Measurements from ENCODE around the gene MAP2K5. TPM values are rescaled to one million over a fixed set of nuclear protein-coding genes. Genes with fewer than 3 reads are reported as not detected.

MAP2K5 gene
- total RNA-seq, 2 experiments from 2014 or later = 22.2 to 27.9 TPM

DNA sequence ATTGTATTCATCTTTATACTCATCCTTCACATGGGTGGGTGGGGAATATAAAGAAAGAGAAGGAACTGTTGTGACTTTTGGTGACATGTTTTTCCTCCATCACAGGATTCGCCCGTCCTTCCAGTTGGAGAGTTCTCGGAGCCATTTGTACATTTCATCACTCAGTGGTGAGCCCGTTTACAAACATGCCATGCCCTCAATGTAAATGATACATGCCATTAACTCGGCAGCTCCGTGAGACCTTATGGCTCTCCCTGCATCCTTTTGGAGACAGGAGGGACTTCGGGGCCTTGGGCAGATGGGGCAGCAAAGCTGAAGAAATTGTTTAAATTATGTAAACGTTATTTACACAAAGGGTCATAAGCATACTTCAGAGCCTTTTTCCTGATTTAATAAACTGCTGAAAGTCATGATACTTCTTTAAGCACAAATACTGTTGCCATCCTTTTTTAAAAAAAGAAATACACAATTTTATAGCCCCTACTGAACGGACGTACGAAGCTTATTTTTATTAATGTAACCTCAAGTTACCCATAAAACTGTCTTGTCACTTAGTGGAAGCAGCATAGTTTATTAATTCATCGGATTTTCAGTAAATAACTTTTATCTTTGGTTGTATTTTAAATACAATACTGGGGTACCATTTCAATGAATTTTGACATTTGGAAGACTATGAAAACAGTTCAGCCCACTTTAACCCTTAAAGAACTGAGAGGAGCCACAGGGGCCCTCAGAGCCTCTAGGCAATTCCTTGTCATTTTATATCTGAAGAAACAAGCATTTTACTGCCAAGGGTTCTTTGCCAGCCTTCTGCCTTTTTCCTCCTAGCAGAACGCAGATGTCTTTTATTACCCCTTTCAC lies 227.2 kb downstream of the MAP2K5 start:
- no peak for ATAC-seq (ENCODE audit: poor library complexity)
- Histone ChIP-seq H3K9me3 (ENCODE audit: control insufficient read depth in 1 of 2, insufficient read depth in 1 of 2, low read length in 2 of 2) (no peaks in the 10 kb centered on the region), H3K27ac (ENCODE audit: low read depth in 1 of 2, low read length in 2 of 2) (no peak overlapping the region), H3K4me3 (ENCODE audit: low read length) (no peak overlapping the region), H3K4me1 (ENCODE audit: insufficient read depth, low read length) (no peaks in the 10 kb centered on the region), H3K36me3 (ENCODE audit: insufficient read depth, low read length) (peaks cover 7% of the 10 kb centered on the region), H3K27me3 (ENCODE audit: control insufficient read depth in 1 of 2, insufficient read depth in 2 of 2, low read length in 2 of 2) (no peaks in the 10 kb centered on the region)
- Mint-ChIP-seq H3K4me3 (no peak overlapping the region), H3K36me3 (ENCODE audit: low read depth) (peaks cover 17% of the 10 kb centered on the region), H3K9me3 (no peaks in the 10 kb centered on the region), H3K27ac (no peak overlapping the region), H3K4me1 (ENCODE audit: low read depth) (peaks cover 27% of the 10 kb centered on the region), H3K27me3 (no peaks in the 10 kb centered on the region)
- ChIA-PET CTCF (no interaction called here), POLR2A (no interaction called here)
- DNase-seq = no peak
- TF ChIP-seq, protein P1, sequence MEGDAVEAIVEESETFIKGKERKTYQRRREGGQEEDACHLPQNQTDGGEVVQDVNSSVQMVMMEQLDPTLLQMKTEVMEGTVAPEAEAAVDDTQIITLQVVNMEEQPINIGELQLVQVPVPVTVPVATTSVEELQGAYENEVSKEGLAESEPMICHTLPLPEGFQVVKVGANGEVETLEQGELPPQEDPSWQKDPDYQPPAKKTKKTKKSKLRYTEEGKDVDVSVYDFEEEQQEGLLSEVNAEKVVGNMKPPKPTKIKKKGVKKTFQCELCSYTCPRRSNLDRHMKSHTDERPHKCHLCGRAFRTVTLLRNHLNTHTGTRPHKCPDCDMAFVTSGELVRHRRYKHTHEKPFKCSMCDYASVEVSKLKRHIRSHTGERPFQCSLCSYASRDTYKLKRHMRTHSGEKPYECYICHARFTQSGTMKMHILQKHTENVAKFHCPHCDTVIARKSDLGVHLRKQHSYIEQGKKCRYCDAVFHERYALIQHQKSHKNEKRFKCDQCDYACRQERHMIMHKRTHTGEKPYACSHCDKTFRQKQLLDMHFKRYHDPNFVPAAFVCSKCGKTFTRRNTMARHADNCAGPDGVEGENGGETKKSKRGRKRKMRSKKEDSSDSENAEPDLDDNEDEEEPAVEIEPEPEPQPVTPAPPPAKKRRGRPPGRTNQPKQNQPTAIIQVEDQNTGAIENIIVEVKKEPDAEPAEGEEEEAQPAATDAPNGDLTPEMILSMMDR (IDR thresholded peaks at IDR 0.05) = no peak
- intact Hi-C loops (cut with DNase I, micrococcal nuclease) = no loop called here

GRCh38 chr15:67770358-67770628 lies 227.8 kb downstream of the MAP2K5 start:
- TF ChIP-seq, protein P1 (IDR thresholded peaks at IDR 0.05) = no peak
- Histone ChIP-seq H3K9me3 (ENCODE audit: control insufficient read depth in 1 of 2, insufficient read depth in 1 of 2, low read length in 2 of 2) (no peaks in the 10 kb centered on the region), H3K4me3 (ENCODE audit: low read length) (no peak overlapping the region), H3K4me1 (ENCODE audit: insufficient read depth, low read length) (no peaks in the 10 kb centered on the region), H3K36me3 (ENCODE audit: insufficient read depth, low read length) (peaks cover 7% of the 10 kb centered on the region), H3K27me3 (ENCODE audit: control insufficient read depth in 1 of 2, insufficient read depth in 2 of 2, low read length in 2 of 2) (no peaks in the 10 kb centered on the region), H3K27ac (ENCODE audit: low read depth in 1 of 2, low read length in 2 of 2) (no peak overlapping the region)
- POLR2A ChIA-PET = no interaction called here
- no peak for DNase-seq
- no peak for ATAC-seq (ENCODE audit: poor library complexity)
- H3K9me3 Mint-ChIP-seq = no peaks in the 10 kb centered on the region
- no peaks in the 10 kb centered on the region for H3K27me3 Mint-ChIP-seq
- CTCF ChIA-PET = interaction anchor here (1.2 kb wide), 1 partner anchor 96 kb away, joined by 3 read pairs; no protein-coding TSS in a partner anchor
- intact Hi-C loops (cut with DNase I, micrococcal nuclease) = no loop called here
- peaks cover 22% of the 10 kb centered on the region for H3K36me3 Mint-ChIP-seq (ENCODE audit: low read depth)
- peaks cover 27% of the 10 kb centered on the region for H3K4me1 Mint-ChIP-seq (ENCODE audit: low read depth)
- no peak overlapping the region for H3K4me3 Mint-ChIP-seq
- no peak overlapping the region for H3K27ac Mint-ChIP-seq

GRCh38 chr15:67771189-67771800 lies 228.8 kb downstream of the MAP2K5 start:
- ATAC-seq (ENCODE audit: poor library complexity) (no peak), DNase-seq (no peak)
- Histone ChIP-seq H3K4me1 (ENCODE audit: insufficient read depth, low read length) (no peaks in the 10 kb centered on the region), H3K4me3 (ENCODE audit: low read length) (no peak overlapping the region), H3K9me3 (ENCODE audit: control insufficient read depth in 1 of 2, insufficient read depth in 1 of 2, low read length in 2 of 2) (no peaks in the 10 kb centered on the region), H3K36me3 (ENCODE audit: insufficient read depth, low read length) (no peaks in the 10 kb centered on the region), H3K27me3 (ENCODE audit: control insufficient read depth in 1 of 2, insufficient read depth in 2 of 2, low read length in 2 of 2) (no peaks in the 10 kb centered on the region), H3K27ac (ENCODE audit: low read depth in 1 of 2, low read length in 2 of 2) (no peak overlapping the region)
- H3K4me1 Mint-ChIP-seq (ENCODE audit: low read depth) = peaks cover 19% of the 10 kb centered on the region
- TF ChIP-seq, protein P1 (IDR thresholded peaks at IDR 0.05) = no peak
- intact Hi-C loops (cut with DNase I, micrococcal nuclease) = no loop called here
- ChIA-PET POLR2A (no interaction called here), CTCF (interaction anchor here (1.2 kb wide), 1 partner anchor 97 kb away, joined by 3 read pairs; no protein-coding TSS in a partner anchor)
- no peaks in the 10 kb centered on the region for H3K9me3 Mint-ChIP-seq
- H3K36me3 Mint-ChIP-seq (ENCODE audit: low read depth) = peaks cover 29% of the 10 kb centered on the region
- no peaks in the 10 kb centered on the region for H3K27me3 Mint-ChIP-seq
- no peak overlapping the region for H3K27ac Mint-ChIP-seq
- no peak overlapping the region for H3K4me3 Mint-ChIP-seq

Data from CD4-positive, alpha-beta T cell (primary cell).